LNCaP clone FGC (cell line): ENCODE measurements around the gene CDK5RAP2.

ENCODE experiments used
- DNase-seq: peaks from one replicate; pipeline ENCODE4 v3.0.0-alpha.2; 2011; ENCODE audit warnings: low read depth
- H3K4me3 ChIP-seq: 2 replicates; pipeline ENCODE4 v1.5.1; 2011; ENCODE audit warnings: mild to moderate bottlenecking, low read depth, low read length, control low read depth
- TF ChIP-seq, protein P1 (sequence below): IDR thresholded peaks from 2 replicates; pipeline ENCODE4 v1.5.1; 2012; ENCODE audit warnings: mild to moderate bottlenecking; ENCODE audit not compliant: control insufficient read depth, insufficient read depth; ENCODE audit errors: extremely low read depth

CDK5RAP2 gene

DNA sequence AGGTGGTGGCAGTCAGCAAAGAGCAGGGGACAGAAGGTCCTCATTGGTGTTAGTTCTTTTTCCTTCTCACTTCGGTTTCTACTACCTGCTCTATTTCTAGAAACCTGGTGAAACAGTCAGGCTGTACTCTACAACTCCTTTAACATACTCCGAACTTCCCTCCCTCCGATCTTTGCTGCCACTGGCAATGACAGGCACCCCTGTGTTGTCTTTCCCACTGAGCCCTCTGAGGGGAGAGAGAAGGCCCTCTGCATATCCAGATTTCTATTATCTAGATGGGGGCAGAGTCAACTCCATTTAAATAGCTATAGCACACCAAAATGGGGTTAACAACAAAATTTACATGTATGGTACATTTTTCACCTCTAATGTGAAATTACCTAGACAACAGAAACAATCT lies 123.7 kb downstream of the CDK5RAP2 start:
- DNase-seq = no peak
- TF ChIP-seq, protein P1, sequence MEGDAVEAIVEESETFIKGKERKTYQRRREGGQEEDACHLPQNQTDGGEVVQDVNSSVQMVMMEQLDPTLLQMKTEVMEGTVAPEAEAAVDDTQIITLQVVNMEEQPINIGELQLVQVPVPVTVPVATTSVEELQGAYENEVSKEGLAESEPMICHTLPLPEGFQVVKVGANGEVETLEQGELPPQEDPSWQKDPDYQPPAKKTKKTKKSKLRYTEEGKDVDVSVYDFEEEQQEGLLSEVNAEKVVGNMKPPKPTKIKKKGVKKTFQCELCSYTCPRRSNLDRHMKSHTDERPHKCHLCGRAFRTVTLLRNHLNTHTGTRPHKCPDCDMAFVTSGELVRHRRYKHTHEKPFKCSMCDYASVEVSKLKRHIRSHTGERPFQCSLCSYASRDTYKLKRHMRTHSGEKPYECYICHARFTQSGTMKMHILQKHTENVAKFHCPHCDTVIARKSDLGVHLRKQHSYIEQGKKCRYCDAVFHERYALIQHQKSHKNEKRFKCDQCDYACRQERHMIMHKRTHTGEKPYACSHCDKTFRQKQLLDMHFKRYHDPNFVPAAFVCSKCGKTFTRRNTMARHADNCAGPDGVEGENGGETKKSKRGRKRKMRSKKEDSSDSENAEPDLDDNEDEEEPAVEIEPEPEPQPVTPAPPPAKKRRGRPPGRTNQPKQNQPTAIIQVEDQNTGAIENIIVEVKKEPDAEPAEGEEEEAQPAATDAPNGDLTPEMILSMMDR = no peak
- H3K4me3 ChIP-seq = no peak overlapping the region

DNA sequence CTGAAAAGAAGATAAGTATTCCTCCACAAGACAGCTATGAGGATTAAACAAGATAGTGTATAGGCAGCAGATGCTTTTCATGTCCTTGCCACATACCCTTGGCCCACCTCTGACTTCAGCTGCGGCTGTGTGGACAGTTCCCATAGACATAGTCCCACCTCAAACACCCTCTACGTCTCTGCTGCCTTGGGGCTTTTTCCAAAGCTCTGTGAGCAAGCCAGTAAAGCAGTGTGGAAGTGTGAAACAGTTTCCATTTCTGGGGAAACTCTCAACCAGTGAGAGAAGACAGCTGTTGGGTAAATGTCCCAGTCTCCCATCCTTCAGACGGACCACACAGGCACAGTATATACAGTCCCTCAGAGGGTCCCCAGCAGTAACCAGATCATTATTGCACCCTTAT lies 125.5 kb downstream of the CDK5RAP2 start:
- H3K4me3 ChIP-seq = no peak overlapping the region

DNA sequence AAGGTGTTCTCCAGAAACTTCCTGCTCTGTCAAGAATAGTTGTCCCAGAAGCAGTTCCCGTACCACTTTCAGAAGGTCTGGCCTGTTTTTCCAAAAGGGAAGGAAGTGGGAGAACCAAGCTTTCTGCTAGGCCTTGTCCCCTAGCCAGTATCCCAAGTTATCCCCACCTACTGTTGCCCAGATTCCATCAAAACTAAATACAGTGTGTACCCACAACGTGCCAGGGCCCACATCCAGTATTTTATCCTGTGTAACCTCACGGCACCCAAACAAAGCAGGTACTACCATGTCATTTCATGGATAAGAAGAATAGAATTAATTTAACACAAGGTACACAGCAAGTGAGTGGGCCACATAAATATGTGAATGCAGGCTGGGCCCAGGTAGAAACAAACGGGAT lies 126.2 kb downstream of the CDK5RAP2 start:
- TF ChIP-seq, protein P1 = no peak
- DNase-seq = no peak
- H3K4me3 ChIP-seq = no peak overlapping the region

More for the DNA sequence above, 125.5 kb downstream of the CDK5RAP2 start:
- TF ChIP-seq, protein P1 = no peak
- DNase-seq = no peak

DNA sequence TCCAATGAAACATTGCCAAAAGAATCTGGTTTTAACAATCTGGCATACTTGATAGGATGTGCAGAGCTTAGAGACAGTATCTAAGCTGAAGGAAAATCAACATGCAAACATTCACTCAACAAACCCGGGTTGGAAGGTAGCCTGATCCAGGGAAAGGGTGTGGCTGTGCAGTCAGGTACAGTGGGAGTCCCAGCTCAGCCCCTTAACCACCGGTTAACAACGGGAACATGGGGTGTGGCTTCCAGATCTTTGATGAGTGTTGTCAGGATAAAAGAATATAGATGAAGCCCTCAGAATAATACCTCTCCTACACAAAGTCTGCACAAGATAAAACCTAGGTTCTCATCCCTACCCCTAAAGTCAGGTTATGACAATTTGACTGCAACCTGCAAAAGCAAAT lies 127.3 kb downstream of the CDK5RAP2 start:
- no peak for DNase-seq
- H3K4me3 ChIP-seq = no peak overlapping the region
- TF ChIP-seq, protein P1 = no peak

DNA sequence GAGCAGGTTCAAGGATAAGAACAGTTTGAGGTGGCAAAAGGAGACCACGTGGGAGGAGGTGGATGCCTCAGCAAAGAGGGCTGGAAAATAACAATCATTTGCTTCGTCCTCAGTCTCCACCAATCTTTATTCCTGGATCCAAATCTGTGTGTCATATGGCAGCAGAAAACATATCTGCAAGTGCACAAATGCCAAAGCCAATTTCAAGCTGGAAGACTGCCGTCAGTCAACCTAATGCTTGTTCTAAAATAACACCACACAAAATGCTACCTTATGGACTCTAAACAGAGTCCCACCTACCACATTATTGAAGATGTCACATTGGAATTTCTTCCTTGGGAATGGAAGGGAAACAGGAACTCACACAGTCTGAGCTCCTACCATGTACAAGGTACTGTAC lies 129.1 kb downstream of the CDK5RAP2 start:
- H3K4me3 ChIP-seq = no peak overlapping the region
- no peak for DNase-seq

DNA sequence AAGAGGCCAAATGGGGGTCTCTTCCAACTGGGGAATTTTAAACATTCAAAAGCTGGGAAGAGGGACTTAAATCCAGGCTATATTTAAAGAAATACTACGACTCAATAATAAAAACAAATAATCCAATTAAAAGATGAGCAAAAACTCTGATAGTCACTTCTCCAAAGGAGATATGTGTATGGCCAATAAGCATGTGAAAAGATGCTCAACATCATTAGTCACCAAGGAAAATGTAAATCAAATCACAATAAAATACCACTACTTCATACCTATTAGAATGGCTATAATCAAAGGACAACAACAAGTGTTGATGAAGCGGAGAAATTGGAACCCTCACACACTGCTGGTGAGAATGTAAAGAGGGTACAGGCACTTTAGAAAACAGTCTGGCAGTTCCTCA lies 130.4 kb downstream of the CDK5RAP2 start:
- TF ChIP-seq, protein P1 = no peak
- DNase-seq = no peak
- no peak overlapping the region for H3K4me3 ChIP-seq

More for the DNA sequence above, 129.1 kb downstream of the CDK5RAP2 start:
- TF ChIP-seq, protein P1 = no peak

DNA sequence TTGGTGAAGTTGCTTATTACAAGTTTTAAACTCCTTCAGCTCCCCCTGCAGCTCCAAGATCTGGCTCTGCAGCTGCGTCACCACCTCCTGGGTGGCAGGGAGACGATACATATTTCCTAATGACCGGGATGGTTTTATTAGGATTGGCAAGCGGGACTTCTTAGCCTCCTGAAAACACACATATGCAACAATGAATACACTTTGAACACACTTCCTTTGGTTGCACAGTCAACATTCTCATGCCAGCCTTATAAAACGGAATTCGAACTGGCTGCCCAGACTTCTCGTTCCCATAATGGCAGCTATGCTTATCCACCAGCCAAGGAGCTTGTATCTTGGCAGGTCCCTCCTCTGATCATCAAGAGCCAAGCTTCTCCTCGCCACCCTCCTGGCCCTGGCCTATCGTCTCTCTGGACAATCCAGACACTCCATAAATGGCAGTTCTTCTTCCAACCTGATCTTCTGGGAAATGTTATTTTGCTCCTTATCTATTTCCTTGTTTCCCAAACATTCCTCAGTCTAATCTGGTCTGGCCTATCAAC lies 131.9 kb downstream of the CDK5RAP2 start:
- DNase-seq = peak; percentile 85
- H3K4me3 ChIP-seq = no peak overlapping the region
- TF ChIP-seq, protein P1 = peak; percentile 25; the same call in 1 of the 2 replicates
